ENCODE data around the gene LYAR.
A peak's percentile ranks its signal among the peaks of the same experiment; 100 is the strongest.

LYAR gene

DNA sequence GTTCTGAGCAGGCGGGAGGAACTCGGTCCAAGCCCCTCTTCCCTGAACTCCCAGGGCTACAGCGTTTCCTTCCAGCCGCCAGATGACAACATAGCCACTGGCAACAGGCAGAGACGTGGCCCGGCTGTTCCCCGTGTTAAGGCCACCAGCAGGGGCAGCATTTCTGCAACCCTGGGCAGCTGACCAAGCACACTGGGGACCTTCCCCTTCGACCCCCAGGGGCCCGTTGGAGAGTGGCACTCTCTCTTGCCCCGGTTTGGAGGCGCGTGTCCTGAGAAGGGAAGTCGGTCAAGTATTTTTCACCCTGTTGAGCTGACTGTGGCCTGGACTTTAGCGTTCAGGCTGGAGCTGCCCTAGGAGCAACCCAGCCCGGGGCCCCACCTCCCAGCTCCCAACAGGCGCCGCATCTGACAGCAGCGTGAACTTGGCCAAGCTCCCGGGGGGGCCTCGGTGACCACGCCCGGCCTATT, 37.7 kb upstream of the LYAR start:
- no peak overlapping the region for H3K4me3 ChIP-seq (ENCODE audit: low read depth, low read length)
- H3K9ac ChIP-seq (ENCODE audit: low read length), result no peak overlapping the region
- no peak overlapping the region for H3K27ac ChIP-seq (ENCODE audit: low read depth, low read length)

DNA sequence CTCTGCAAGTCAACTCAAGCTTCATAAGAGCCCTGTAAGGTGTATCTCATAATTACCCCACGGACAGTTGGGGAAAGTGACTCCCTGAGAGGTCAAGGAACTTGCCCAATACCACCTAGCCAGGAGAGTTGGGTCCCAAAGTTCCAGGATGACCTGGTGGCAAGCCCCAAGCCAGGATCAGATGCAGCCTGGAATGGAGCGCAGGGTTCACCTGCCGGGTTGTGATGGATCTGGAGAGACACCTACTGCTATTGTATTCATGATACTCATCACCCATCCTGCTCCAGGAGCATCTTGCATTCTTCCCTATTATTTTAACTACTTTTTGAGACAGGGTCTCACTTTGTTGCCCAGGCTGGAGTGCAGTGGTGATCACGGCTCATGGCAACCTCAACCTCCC, 36.2 kb upstream of the LYAR start:
- no peaks in the 10 kb centered on the region for H3K27me3 ChIP-seq (ENCODE audit: control insufficient read depth, insufficient read depth, low read length)
- no peaks in the 10 kb centered on the region for H3K9me3 ChIP-seq (ENCODE audit: control insufficient read depth, insufficient read depth, low read depth, low read length)
- H3K4me1 ChIP-seq (ENCODE audit: control insufficient read depth, insufficient read depth, low read length), result peaks cover 6% of the 10 kb centered on the region
- no peak overlapping the region for H3K4me3 ChIP-seq (ENCODE audit: low read depth, low read length)
- H3K27ac ChIP-seq (ENCODE audit: low read depth, low read length), result no peak overlapping the region
- no peak overlapping the region for H3K9ac ChIP-seq (ENCODE audit: low read length)
- peaks cover 13% of the 10 kb centered on the region for H3K36me3 ChIP-seq (ENCODE audit: control insufficient read depth, insufficient read depth, low read length)

More for the DNA sequence above, 37.7 kb upstream of the LYAR start:
- peaks cover under 1% of the 10 kb centered on the region; the same call in 1 of the 2 replicates for H3K36me3 ChIP-seq (ENCODE audit: control insufficient read depth, insufficient read depth, low read length)
- H3K4me1 ChIP-seq (ENCODE audit: control insufficient read depth, insufficient read depth, low read length), result peaks cover 6% of the 10 kb centered on the region
- no peaks in the 10 kb centered on the region for H3K27me3 ChIP-seq (ENCODE audit: control insufficient read depth, insufficient read depth, low read length)
- no peaks in the 10 kb centered on the region for H3K9me3 ChIP-seq (ENCODE audit: control insufficient read depth, insufficient read depth, low read depth, low read length)

DNA sequence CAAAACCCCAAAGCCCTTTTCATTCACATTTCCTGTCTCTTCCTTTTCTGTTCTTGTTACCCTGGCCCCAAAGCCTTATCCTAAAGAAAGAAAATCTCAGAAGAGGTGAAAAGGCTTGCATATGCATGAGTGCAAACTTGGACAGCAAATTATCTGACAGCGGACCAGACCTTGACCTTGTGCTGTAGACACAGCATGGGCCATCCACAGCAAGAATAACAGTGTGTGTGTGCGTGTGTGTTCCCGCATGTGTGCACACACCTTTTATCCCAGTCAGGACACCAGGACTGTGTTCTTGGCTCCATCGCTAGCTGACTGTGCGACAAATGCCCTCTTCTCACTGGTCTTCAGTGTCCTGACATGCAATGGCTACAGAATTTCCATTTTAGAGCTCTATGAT, 35.4 kb upstream of the LYAR start:
- Histone ChIP-seq H3K36me3 (ENCODE audit: control insufficient read depth, insufficient read depth, low read length) (peaks cover 22% of the 10 kb centered on the region), H3K9ac (ENCODE audit: low read length) (no peak overlapping the region), H3K4me1 (ENCODE audit: control insufficient read depth, insufficient read depth, low read length) (peaks cover 6% of the 10 kb centered on the region), H3K27me3 (ENCODE audit: control insufficient read depth, insufficient read depth, low read length) (no peaks in the 10 kb centered on the region), H3K9me3 (ENCODE audit: control insufficient read depth, insufficient read depth, low read depth, low read length) (no peaks in the 10 kb centered on the region), H3K4me3 (ENCODE audit: low read depth, low read length) (no peak overlapping the region), H3K27ac (ENCODE audit: low read depth, low read length) (no peak overlapping the region)

DNA sequence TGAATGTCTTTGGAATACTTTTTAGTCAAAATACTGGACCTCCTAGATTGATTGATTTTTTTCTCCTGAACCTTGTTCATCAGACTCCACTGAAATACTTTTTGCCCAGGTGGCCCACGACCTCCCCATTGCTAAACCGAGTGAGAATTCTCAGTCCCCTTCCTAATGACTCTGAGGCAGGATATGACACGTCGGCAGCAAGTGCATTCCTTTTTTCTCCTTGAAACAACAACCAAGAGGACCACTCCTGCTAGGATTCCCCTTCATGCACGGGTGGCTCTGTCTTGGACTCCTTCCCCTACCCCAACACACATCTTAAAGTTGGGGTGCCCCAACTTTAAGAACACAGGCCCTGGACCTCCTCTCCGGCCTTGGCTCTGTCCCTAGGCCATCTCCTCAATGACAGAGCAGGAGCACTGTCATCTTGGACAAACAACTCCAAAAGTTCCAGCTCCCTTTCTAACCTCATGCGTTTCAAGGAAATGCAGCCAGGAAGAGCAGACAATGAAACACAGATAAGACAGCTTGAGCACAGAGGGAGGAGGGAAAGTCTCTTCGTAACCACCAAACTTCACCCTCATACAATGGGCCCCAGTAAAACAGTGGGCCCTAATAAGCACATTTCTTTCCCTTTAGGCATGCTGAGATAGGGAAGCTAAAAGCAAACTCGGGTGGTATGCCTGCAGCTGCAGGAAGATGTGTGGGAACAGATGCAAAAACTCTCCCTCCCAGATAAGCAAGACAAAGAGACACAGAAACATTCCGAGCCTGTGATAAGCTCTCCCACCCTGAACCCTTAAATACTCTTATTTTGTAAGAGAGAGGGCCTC, 34.0 kb upstream of the LYAR start:
- Histone ChIP-seq H3K9me3 (ENCODE audit: control insufficient read depth, insufficient read depth, low read depth, low read length) (no peaks in the 10 kb centered on the region), H3K4me1 (ENCODE audit: control insufficient read depth, insufficient read depth, low read length) (peaks cover 6% of the 10 kb centered on the region), H3K9ac (ENCODE audit: low read length) (peak overlapping the region; percentile 53), H3K36me3 (ENCODE audit: control insufficient read depth, insufficient read depth, low read length) (peaks cover 27% of the 10 kb centered on the region), H3K27ac (ENCODE audit: low read depth, low read length) (0 out of 2 replicates have a peak overlapping the region, but pooled peaks have one; percentile 1), H3K27me3 (ENCODE audit: control insufficient read depth, insufficient read depth, low read length) (no peaks in the 10 kb centered on the region), H3K4me3 (ENCODE audit: low read depth, low read length) (no peak overlapping the region)

DNA sequence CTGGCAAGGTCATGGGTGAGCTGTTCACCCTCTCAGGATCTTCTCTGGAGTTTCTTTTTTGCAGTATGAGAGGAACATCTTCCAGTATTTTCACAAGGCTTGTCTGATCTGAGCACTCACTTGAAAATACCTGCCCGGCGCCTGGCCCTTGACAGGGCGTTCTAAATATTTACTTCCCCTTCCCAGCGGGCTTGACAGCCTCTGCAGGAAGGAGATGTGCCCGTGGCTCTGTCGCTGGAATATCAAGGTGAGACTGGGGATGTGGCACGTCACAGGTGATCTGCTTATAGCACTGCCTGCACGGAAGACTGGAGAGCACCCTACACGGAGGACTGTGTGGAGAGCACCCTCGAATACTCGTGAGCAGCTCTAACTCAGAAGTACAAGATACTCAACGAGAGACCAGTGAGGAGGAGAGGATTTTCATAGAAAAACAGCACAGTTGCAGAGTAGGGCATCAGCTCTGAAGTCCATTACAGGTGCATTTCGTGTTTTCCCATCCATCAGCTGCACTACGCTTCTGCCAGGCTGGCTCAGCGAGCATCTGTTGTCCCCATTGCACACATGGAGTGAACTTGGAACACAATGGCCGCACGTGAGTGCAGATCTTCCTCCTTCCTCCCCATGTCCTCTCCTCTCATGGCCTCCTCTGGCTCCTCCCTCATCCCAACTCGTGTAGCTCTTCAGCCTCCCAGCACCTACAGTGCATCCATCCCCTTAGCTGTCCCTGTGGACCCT, 32.2 kb upstream of the LYAR start:
- H3K9me3 ChIP-seq (ENCODE audit: control insufficient read depth, insufficient read depth, low read depth, low read length), result no peaks in the 10 kb centered on the region
- H3K4me3 ChIP-seq (ENCODE audit: low read depth, low read length), result no peak overlapping the region
- peaks cover 6% of the 10 kb centered on the region for H3K4me1 ChIP-seq (ENCODE audit: control insufficient read depth, insufficient read depth, low read length)
- H3K27me3 ChIP-seq (ENCODE audit: control insufficient read depth, insufficient read depth, low read length), result no peaks in the 10 kb centered on the region
- peaks cover 27% of the 10 kb centered on the region for H3K36me3 ChIP-seq (ENCODE audit: control insufficient read depth, insufficient read depth, low read length)
- no peak overlapping the region for H3K9ac ChIP-seq (ENCODE audit: low read length)
- no peak overlapping the region for H3K27ac ChIP-seq (ENCODE audit: low read depth, low read length)

DNA sequence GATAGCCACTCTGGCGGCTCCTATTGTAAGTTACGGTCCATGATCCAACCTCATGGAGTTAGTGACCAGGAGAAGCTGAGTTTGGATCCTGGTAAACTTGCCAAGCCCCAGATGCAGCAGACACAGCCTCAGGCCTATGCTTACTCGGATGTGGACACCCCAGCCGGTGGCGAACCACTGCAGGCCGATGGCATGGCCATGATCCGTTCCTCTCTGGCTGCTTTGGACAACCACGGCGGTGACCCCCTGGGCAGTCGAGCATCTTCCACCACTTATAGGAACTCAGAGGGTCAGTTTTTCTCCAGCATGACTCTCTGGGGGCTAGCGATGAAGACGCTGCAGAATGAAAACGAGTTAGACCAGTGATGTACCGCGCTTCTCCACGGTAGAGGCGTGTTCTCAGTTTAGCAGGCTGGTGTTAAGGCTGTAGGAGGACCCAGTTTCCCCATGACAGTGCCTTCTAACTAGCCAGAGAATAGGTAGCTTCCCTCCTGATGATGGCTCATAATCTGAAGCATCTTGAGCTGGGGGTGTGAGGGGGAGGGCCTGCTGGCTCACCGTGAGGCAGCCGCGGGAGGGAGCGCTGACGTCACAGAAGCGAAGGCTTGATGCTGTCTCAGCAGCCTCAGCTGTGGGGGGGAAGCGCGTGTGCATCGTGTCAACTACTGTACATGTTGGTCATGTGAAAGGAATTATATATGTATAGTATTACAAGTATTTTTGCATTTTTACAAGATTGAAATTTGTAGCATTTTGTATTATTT, 31.2 kb upstream of the LYAR start:
- Histone ChIP-seq H3K27ac (ENCODE audit: low read depth, low read length) (no peak overlapping the region), H3K27me3 (ENCODE audit: control insufficient read depth, insufficient read depth, low read length) (no peaks in the 10 kb centered on the region), H3K4me1 (ENCODE audit: control insufficient read depth, insufficient read depth, low read length) (peaks cover 6% of the 10 kb centered on the region), H3K4me3 (ENCODE audit: low read depth, low read length) (no peak overlapping the region), H3K9ac (ENCODE audit: low read length) (no peak overlapping the region), H3K9me3 (ENCODE audit: control insufficient read depth, insufficient read depth, low read depth, low read length) (no peaks in the 10 kb centered on the region), H3K36me3 (ENCODE audit: control insufficient read depth, insufficient read depth, low read length) (peaks cover 36% of the 10 kb centered on the region)

DNA sequence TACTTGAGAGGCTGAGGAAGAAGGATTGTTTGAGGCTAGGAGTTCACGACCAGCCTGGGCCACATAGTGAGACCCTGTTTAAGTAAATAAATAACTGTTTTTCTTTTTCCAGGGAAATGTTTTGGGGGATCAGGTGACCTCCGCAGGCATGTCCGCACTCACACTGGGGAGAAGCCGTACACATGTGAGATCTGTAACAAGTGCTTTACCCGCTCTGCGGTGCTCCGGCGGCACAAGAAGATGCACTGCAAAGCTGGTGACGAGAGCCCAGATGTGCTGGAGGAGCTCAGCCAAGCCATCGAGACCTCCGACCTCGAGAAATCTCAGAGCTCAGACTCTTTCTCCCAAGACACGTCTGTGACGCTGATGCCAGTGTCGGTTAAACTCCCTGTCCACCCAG, 30.6 kb upstream of the LYAR start:
- Histone ChIP-seq H3K4me3 (ENCODE audit: low read depth, low read length) (no peak overlapping the region), H3K36me3 (ENCODE audit: control insufficient read depth, insufficient read depth, low read length) (peaks cover 42% of the 10 kb centered on the region), H3K9me3 (ENCODE audit: control insufficient read depth, insufficient read depth, low read depth, low read length) (no peaks in the 10 kb centered on the region), H3K27ac (ENCODE audit: low read depth, low read length) (no peak overlapping the region), H3K27me3 (ENCODE audit: control insufficient read depth, insufficient read depth, low read length) (no peaks in the 10 kb centered on the region), H3K9ac (ENCODE audit: low read length) (no peak overlapping the region), H3K4me1 (ENCODE audit: control insufficient read depth, insufficient read depth, low read length) (peaks cover 6% of the 10 kb centered on the region)

DNA sequence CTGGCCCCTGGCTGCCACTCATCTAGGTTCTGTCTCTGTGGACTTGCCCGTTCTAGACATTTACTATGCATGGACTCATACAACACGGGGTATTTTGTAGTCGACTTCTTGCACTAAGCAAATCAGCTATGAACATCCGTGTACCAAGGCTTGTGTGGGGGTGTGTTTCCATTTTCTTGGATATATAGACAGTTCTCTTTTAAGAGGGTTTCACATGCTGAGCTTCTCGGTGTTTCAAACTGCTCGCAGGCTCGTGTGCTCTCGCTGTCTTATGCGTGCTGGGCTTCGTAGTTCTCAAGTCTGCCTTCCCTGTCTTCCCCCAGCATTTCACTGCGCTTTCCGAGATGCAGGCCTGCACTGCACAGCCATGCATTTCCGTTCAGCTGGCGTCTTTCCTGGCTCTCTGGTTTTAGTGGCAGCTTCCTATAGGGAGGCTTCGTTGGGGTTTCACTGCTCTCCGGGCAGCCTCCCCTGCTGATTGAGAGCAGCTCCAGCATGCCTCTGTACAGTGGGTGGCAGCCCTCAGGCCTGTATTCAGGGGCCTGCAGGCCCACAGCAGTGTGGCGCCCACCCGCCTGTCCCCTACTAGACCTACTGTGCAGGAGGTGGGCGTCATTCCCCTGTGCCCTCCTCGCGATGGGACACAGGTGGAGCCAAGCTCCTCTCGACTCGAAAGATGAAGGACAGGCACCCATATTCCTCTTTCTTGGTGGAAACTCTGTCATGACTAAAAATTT, 27.7 kb upstream of the LYAR start:
- H3K4me1 ChIP-seq (ENCODE audit: control insufficient read depth, insufficient read depth, low read length), result no peaks in the 10 kb centered on the region
- H3K4me3 ChIP-seq (ENCODE audit: low read depth, low read length), result no peak overlapping the region
- H3K27me3 ChIP-seq (ENCODE audit: control insufficient read depth, insufficient read depth, low read length), result no peaks in the 10 kb centered on the region
- no peaks in the 10 kb centered on the region for H3K9me3 ChIP-seq (ENCODE audit: control insufficient read depth, insufficient read depth, low read depth, low read length)
- H3K9ac ChIP-seq (ENCODE audit: low read length), result no peak overlapping the region
- H3K36me3 ChIP-seq (ENCODE audit: control insufficient read depth, insufficient read depth, low read length), result peaks cover 53% of the 10 kb centered on the region
- H3K27ac ChIP-seq (ENCODE audit: low read depth, low read length), result no peak overlapping the region

DNA sequence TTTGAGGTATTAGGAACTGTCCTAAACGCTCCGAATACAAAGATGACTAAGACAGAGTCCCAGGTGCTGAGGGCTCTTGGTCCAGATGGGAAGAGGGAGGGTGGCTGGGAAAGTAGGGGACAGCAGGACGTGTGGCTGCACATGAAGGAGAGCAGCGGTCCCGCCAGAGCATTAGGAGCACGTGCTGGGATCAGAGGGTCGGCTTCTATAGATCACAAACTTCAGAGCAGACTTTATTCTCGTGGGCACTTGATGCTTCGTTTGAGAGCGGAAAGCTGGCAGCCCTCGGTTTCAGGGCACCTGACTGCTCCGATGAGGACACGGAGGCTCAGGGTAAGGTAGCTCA, 26.2 kb upstream of the LYAR start:
- no peaks in the 10 kb centered on the region for H3K9me3 ChIP-seq (ENCODE audit: control insufficient read depth, insufficient read depth, low read depth, low read length)

DNA sequence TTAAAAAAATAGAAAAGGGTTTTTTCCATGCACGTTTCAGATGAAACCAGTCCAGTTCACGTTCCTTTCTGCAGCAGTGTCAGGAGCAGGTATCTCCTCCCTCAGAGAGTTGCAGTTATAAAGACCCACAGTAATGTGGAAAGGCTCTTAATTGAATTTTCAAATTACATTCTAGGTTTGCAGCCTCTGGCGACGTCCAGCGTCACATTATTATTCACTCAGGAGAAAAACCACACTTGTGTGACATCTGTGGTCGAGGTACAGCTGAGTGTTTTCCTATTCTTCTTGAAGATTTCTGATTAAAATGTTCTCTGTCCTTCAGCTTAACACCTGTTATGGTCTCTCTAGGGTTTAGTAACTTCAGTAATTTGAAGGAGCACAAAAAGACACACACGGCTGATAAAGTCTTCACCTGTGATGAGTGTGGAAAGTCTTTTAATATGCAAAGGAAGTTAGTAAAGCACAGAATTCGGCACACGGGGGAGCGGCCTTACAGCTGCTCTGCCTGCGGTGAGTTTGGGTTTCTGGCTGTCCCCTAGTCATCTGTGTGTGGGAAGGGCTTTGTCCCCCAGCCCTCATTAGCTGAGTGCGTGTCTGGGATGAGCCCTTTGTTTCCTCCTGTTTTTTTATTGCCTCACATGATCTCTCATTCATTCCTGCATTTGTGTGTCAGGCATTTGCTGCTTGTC, 25.7 kb upstream of the LYAR start:
- H3K9ac ChIP-seq (ENCODE audit: low read length), result no peak overlapping the region
- no peak overlapping the region for H3K4me3 ChIP-seq (ENCODE audit: low read depth, low read length)
- H3K27me3 ChIP-seq (ENCODE audit: control insufficient read depth, insufficient read depth, low read length), result no peaks in the 10 kb centered on the region
- H3K27ac ChIP-seq (ENCODE audit: low read depth, low read length), result no peak overlapping the region
- H3K4me1 ChIP-seq (ENCODE audit: control insufficient read depth, insufficient read depth, low read length), result no peaks in the 10 kb centered on the region
- peaks cover 34% of the 10 kb centered on the region for H3K36me3 ChIP-seq (ENCODE audit: control insufficient read depth, insufficient read depth, low read length)
- no peaks in the 10 kb centered on the region for H3K9me3 ChIP-seq (ENCODE audit: control insufficient read depth, insufficient read depth, low read depth, low read length)

More for the DNA sequence above, 26.2 kb upstream of the LYAR start:
- H3K9ac ChIP-seq (ENCODE audit: low read length), result no peak overlapping the region
- H3K27ac ChIP-seq (ENCODE audit: low read depth, low read length), result no peak overlapping the region
- H3K27me3 ChIP-seq (ENCODE audit: control insufficient read depth, insufficient read depth, low read length), result no peaks in the 10 kb centered on the region
- H3K4me1 ChIP-seq (ENCODE audit: control insufficient read depth, insufficient read depth, low read length), result no peaks in the 10 kb centered on the region
- H3K4me3 ChIP-seq (ENCODE audit: low read depth, low read length), result no peak overlapping the region
- H3K36me3 ChIP-seq (ENCODE audit: control insufficient read depth, insufficient read depth, low read length), result peaks cover 40% of the 10 kb centered on the region
